ENCODE measurements around the gene TNIK.
"Not testable (repeated sequence)": the region's sequence is repeated elsewhere in the genome, so short reads cannot be mapped to it uniquely, and the experiment has no call there.

Gene TNIK

GRCh38 chr3:171451915-171452314 lies 8.3 kb downstream of the TNIK start:
- Histone ChIP-seq H3K27me3 (no peaks in the 10 kb centered on the region), H3K9me3 (no peaks in the 10 kb centered on the region), H3K27ac (no peak overlapping the region), H3K36me3 (no peaks in the 10 kb centered on the region), H3K4me1 (peaks cover 0 to 20% (median 2%) of the 10 kb centered on the region in 4 donors), H3K4me3 (no peak overlapping the region)
- DNase-seq: no peak
- intact Hi-C loops (cut with DNase I; ENCODE audit: low total_unique reads): loop anchor here (10.0 kb wide), 1 partner anchor 107 kb away; no protein-coding TSS in a partner anchor
- TF ChIP-seq CTCF (IDR thresholded peaks at IDR 0.05): no peak

GRCh38 chr3:171447579-171447891 lies 12.7 kb downstream of the TNIK start:
- peaks cover 0 to 16% (median 2%) of the 10 kb centered on the region in 4 donors for H3K4me1 ChIP-seq
- H3K27me3 ChIP-seq; H3K27ac ChIP-seq; intact Hi-C loops (cut with DNase I; ENCODE audit: low total_unique reads); H3K36me3 ChIP-seq; H3K4me3 ChIP-seq; H3K9me3 ChIP-seq; DNase-seq: not testable (repeated sequence)

GRCh38 chr3:171446801-171447578 lies 13.2 kb downstream of the TNIK start:
- DNase-seq: no peak
- H3K27me3 ChIP-seq: no peaks in the 10 kb centered on the region
- H3K36me3 ChIP-seq: no peaks in the 10 kb centered on the region
- intact Hi-C loops (cut with DNase I; ENCODE audit: low total_unique reads): no loop called here
- H3K4me3 ChIP-seq: no peak overlapping the region
- no peak for TF ChIP-seq CTCF (IDR thresholded peaks at IDR 0.05)
- H3K4me1 ChIP-seq: peaks cover 0 to 16% (median 2%) of the 10 kb centered on the region in 4 donors
- H3K27ac ChIP-seq: no peak overlapping the region
- no peaks in the 10 kb centered on the region for H3K9me3 ChIP-seq

- no peaks in the 10 kb centered on the region for H3K36me3 ChIP-seq
- TF ChIP-seq CTCF (IDR thresholded peaks at IDR 0.05): no peak
- H3K27me3 ChIP-seq: no peaks in the 10 kb centered on the region
- no peaks in the 10 kb centered on the region for H3K9me3 ChIP-seq
- intact Hi-C loops (cut with DNase I; ENCODE audit: low total_unique reads): no loop called here
- no peak overlapping the region for H3K27ac ChIP-seq
- no peak overlapping the region for H3K4me3 ChIP-seq
- no peak for DNase-seq
- H3K4me1 ChIP-seq: peaks cover 0 to 16% (median 2%) of the 10 kb centered on the region in 4 donors
Measured at GRCh38 chr3:171446301-171446700, 13.9 kb downstream of the TNIK start.

GRCh38 chr3:171445620-171446204 lies 14.5 kb downstream of the TNIK start:
- Histone ChIP-seq H3K4me3 (no peak overlapping the region), H3K4me1 (peaks cover 0 to 16% (median 2%) of the 10 kb centered on the region in 4 donors), H3K36me3 (no peaks in the 10 kb centered on the region), H3K27ac (no peak overlapping the region), H3K27me3 (no peaks in the 10 kb centered on the region), H3K9me3 (no peaks in the 10 kb centered on the region)
- intact Hi-C loops (cut with DNase I; ENCODE audit: low total_unique reads): no loop called here
- TF ChIP-seq CTCF (IDR thresholded peaks at IDR 0.05): no peak
- no peak for DNase-seq

- Histone ChIP-seq H3K4me3 (no peak overlapping the region), H3K27me3 (no peaks in the 10 kb centered on the region), H3K4me1 (peaks cover 0 to 16% (median 2%) of the 10 kb centered on the region in 4 donors), H3K36me3 (no peaks in the 10 kb centered on the region), H3K27ac (no peak overlapping the region), H3K9me3 (no peaks in the 10 kb centered on the region)
- no peak for DNase-seq
- intact Hi-C loops (cut with DNase I; ENCODE audit: low total_unique reads): no loop called here
- TF ChIP-seq CTCF (IDR thresholded peaks at IDR 0.05): no peak
Measured at GRCh38 chr3:171444001-171444690, 16.1 kb downstream of the TNIK start.

All from tibial artery (tissue), 4 donors.